HG03095 (cell line): ENCODE measurements around the gene WWOX.

Experiments used
- ATAC-seq: cut with Tn5 transposase; IDR thresholded peaks from one replicate; pipeline ENCODE4 v1.9.1; 2021; ENCODE audit warnings: moderate library complexity; ENCODE audit not compliant: unreplicated experiment

WWOX gene

DNA sequence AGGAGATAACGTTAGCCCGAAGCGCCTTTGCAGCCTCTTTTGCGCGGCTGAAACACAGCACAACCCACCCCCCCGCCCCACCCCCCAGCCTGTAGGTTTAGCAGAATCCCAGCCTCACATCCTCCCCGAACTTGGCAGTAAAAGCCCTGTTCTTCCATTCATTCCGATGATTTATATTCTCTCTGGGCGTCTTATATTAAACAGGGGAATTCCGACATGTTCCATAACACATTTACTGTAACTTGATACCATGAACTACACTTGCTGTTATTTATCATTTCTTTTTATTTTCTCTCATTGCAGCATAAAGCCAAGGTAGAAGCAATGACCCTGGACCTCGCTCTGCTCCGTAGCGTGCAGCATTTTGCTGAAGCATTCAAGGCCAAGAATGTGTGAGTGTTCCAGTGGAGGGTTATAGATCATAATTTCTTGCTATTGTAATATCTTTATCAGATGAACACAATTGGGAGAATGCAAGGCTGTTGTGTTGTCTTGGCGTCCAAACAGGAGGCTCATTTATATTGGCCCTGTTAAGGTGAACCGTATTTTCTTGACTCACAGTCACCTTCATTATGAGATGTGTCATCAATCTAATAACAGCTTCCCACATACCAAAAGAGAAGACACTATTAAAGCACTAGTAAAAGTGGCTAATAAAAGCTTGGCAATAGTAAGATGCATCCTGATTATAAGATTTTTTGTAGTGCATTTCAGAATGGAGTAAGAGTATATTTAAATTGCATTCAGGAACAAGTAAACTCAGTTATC lies 287.3 kb downstream of the WWOX start:
- no peak for ATAC-seq

DNA sequence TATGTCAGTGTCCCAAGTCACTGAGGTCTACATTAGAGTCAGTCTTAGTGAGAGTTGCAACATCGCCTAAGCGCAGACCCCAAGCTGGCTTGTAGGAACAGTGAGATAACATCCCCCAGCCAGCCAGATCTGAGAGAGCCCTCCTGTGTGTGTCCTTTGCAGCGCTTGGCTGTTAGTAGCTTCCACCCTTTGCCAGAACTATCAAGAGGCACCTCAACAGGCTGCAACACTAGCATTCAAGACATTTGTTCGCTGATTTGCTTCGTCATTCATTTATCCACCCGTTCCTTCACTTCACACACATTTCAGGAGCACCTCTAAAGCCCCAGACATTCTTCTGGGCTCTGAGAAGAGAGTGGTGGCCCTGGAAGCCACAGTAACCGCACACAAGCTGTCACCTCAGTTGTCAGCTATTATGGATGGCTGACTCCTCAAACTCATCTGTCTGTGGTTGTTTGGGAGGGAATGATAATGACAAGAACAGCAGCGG lies 289.6 kb downstream of the WWOX start:
- ATAC-seq = no peak

DNA sequence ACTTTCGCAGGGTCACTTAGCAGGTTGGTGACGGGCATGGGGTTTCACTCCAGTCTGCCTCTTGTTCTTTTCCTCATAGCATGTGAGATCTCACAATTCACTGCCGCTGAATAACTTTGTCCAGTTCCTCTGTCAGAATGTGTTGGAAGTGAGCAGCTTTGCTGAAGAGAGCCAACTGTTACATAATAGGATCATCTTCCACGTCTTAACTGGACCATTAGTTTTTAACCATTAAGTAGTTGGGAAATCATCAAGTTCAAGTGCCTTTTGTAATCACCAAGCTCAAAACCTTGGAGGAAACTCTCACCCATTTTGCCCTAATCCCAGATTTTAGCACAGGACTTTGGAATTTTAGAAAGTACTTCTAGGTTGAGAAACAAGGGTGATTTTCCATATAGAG lies 290.6 kb downstream of the WWOX start:
- no peak for ATAC-seq

DNA sequence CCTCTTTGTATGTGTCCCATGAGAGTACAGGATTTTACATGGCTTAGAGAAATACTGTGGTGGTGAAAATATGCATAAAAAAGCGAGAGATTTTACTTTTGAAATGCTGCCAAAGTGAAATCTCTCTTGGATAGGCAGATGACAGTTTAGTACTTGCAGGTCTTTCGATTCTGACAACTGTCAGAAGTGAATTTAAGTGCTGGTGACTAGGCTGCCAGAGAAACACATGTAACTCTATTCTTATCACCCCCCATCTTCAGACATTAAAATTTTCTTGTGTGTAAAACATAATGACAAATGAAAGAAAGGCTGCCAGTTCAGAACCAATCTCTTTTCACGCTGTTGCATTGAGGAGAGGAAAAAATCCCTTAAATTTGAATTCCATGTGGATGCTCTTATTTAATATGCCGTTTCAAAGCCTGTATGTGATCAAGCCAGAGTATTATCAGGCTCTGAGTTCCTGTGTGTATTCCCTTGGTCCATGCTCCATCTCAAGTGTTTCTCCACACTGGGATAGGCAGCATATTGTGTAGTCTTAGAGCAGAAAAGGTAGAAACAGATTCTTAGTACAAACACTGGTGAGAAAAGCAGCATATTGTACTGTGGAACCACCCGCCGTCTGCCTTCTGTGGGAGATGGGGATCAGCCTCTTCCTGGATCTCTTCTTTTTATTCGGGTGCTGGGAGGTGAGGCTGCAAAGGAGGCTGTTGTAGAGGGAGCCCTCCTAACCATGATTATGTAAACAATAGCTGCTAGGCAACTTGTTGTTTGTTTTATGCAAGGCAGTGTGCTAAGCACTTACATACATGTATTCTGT lies 291.3 kb downstream of the WWOX start:
- ATAC-seq = no peak

DNA sequence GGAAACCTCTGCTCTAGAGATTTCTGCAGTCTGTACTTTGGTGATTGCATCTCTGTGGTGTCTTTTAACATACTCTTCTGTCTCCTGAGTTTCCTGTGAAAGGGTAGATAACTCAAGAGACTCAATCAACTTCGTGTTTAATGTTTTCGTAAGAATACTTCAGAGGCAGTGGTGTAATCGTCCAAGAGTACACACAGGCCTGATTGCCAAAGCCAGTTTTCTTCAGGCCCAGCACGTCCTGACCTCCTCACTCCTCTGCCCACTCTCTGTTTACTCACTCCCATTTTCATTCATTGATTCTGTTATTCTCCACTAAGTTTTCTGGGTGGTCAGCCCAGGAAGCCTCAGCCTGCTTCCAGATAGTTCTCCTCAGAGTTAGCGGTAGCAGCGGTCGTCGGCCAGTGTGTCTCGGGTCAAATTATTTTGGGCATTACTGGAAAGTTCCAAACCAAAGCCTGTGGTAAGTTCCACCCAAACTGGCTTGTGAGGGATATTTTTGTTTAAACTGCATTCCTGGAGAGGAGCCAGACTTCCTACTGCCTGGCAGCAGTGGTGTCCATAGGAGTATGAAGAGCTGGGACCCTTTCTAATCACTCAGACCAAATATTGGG lies 293.2 kb downstream of the WWOX start:
- no peak for ATAC-seq

DNA sequence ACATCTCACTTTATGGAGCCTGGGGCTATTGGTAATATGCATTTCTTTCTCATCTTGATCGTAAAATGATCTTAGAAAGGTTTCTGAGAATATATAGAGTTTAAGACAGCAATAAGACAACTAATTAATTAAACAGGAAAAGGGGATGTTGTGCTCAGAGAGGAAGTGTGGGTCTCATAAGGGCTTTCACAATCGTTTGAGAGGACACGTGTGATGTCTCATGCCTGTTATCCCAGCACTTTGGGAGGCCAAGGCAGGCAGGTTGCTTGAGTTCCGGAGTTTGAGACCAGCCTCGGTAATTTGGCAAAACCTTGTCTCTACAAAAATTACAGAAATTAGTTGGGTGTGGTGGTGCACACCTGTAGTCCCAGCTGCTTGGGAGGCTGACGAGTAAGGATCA lies 295.6 kb downstream of the WWOX start:
- ATAC-seq = no peak

DNA sequence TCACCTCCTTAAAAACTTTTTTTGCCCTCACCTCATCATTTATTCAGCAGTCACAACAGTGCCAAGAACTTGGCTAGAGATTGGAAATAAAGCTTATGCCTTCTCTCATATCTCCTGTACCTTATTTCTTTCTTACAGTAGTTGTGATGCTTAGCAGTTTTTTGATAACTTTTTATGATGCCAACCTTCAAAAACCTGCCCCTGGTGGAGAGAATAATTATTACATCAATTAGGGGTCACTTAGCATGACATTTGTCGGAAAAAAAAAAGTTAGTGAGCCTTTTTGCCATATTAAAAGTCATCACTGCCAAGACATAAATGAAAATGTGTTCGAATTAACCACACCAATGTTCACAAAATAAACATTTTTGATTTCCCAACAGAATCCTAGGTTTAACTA lies 296.6 kb downstream of the WWOX start:
- ATAC-seq = no peak

DNA sequence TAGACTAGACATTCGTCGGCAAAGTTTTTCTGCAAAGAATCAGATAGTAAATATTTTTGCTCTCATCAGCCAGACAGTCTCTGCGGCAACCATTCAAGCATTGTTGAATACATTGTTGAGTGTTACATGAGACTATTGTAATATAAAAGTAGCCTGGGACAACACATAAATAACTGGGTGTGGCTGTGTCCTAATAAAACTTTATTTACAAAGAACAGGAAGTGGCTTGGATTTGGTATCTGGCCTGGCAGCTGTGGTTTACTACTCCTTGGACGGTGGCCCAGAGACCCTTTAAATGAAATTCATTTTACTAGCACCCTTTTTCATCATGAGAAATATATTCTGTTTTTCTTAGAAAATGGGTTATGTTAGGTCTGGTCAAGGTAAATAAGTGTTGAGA lies 297.2 kb downstream of the WWOX start:
- ATAC-seq = no peak

DNA sequence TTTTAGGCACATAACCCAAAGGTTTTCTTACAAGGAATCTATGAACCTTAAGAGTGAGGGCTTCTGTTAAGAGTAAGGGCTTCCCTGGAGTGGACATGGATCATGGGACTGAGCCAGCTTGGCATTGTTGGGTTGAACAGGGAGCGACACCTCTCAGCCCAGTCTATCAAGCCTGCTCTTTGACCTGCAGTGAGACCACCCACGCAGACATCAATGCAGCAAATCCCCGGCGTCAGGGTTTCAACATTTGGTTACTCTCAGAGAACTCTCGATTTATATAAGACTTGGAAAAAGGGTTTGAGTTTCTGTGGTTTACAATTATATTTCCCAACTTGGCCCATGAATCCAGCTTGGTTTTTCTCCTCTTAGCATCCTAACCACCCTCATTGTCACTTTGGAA lies 299.9 kb downstream of the WWOX start:
- ATAC-seq = no peak

DNA sequence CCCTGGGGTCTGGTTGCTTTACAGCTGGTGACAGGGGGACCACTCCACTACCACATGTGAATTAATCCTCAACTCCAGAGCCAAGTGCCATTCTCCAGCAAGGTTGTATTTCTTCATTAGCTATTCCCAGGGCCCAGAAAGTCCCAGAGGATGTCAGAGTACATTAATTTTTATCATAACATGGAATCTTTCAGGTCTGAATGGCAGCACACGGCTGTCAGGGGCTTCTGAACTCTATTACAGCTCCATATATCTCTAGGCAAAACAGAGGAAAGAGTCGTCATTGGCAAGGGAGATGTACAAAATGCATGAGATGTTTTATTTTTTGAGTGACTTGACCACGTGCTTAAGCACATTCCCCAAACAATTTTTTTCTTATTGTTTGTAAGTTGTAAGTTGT lies 303.4 kb downstream of the WWOX start:
- no peak for ATAC-seq

DNA sequence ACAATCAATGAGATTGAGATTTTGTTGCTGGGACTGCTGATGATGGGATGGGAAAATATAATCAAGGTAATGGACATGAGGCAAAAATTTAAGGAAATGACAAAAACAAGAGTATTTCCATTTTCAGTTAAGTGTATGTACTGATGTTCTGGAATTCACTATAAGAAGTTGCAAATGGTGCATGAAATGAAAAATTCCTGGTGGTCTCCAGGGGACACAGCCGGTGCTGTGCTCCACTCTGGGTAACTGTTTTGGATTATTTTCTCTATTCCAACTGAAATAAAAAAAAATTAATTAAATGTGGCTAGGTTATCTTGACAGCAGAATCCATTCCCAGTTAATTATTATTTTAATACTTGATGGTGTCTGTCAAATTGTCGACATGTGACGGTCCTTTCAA lies 305.6 kb downstream of the WWOX start:
- no peak for ATAC-seq

DNA sequence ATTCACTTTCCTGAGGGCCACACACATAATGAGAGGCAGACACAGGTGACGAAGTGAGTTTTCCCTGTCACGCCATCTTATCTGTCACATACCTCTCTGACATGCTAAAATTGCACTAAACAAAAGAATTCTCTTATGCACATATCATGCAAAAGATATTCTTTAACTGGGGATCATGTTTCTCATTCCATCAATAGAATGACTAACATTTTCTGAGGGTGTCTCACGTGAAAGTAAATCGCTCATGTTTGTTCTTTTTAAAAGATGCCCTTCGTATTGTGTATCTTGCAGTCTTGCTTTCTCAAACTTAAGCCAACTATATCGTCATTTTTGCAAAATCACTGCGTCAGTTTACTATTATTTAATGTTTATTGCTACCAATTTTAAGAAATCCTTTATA lies 306.4 kb downstream of the WWOX start:
- no peak for ATAC-seq

DNA sequence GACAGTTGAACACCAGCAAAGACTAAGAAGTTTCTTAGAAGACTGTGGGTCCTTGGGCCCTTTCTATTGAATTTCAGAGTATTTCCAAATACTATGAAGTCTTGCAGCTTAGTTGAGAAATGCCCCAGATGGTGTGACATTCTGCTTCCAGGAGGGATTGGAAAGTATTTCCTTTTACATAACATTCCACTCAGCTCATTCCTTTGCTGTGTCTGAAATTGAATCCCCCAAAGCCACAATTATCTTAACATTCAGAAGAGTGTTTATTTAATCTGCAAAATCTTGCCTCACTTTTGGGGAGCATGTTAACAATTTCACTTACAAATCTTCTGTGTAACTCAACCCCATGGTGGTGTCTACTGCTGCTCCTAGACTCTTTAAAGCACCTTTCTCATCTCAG lies 307.7 kb downstream of the WWOX start:
- ATAC-seq = no peak

DNA sequence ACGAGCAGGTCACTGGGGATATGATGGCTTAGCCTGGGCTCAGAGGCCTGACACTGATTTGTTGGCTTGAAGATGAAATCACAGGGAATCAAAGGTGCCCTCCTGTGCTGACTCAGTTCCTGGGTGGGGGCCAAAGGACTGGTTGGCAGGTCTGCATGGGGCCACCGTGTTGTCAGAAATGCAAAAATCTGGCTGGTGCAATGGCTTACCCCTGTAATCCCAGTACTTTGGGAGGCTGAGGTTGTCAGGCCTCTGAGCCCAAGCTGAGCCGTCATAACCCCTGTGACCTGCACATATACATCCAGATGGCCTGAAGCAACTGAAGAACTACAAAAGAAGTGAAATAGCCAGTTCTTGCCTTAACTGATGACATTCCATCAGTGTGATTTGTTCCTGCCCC lies 314.2 kb downstream of the WWOX start:
- ATAC-seq = no peak

DNA sequence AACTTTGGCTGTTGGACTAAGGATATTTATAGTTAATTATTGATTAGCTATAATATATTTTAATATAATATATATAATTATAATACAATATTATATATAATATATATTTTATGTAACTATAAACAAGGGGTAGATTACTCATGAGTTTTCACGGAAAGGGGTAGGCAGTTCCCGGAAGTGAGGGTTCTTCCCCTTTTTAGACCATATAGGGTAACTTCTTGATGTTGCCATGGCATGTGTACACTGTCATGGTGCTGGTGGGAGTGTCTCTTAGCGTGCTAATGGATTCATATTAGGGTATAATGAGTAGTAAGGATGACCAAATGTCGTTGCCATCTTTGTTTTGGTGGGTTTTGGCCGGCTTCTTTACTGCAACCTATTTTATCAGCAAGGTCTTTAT lies 315.6 kb downstream of the WWOX start:
- ATAC-seq = no peak

DNA sequence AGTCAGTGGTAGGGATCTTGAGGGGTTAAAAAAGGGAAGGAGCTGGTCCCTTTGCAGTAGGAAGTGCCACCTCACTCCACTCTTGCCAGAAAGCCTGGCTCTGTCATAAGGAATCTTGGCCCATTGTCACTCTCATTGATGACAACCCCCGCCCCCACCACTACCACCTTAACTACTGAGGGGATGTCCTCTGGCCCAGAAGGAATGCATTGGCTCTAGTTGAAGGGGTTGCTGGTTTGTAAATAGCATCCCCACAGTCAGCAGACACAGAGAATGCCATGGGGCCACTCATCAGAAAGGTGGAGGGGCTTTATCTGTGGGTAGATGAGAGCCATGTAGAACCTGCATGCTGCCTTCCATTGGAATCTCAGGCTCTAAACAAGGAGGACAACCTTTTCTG lies 316.2 kb downstream of the WWOX start:
- ATAC-seq = no peak

DNA sequence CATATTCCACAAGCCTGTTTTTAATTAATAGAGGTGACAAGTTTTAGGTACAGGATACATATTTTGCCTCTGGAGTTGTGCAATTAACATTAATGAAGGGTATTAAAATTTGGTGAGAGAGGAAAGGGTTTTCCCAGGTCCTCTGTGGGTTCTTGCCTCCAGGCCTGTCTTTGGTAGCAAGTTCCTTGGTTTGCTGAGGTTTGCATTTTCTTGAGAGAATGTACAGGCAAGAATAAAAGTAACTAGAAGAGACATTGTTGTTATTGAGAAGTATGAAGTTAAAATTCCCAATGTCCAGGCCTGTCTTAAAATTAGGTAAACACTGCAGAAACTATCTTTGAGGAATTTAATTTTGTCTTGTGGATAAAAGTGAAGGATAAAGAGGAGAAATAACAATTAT lies 316.9 kb downstream of the WWOX start:
- no peak for ATAC-seq

DNA sequence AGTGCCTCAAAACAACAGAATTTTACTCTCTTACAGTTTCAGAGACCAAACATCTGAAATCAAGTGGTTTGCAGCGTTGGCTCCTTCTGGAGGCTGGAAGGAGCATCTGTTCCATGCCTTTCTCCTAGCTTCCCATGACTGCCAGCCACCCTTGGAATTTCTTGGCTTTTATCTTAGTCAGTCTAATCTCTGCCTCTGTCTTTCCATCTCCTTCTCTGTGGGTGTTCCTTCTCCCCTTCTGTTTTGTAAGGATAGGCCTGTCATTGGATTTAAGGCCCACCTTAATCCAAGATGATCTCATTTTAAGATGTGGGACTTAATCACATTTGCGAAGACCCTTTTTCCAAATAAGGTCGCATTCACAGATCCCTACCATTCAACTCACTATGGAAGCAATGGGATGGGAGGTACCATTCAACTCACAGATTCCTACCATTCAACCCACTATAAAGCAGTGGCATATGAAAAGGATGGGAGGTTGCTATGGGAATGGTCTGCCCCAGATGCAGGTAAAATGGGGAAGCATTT lies 321.8 kb downstream of the WWOX start:
- no peak for ATAC-seq

DNA sequence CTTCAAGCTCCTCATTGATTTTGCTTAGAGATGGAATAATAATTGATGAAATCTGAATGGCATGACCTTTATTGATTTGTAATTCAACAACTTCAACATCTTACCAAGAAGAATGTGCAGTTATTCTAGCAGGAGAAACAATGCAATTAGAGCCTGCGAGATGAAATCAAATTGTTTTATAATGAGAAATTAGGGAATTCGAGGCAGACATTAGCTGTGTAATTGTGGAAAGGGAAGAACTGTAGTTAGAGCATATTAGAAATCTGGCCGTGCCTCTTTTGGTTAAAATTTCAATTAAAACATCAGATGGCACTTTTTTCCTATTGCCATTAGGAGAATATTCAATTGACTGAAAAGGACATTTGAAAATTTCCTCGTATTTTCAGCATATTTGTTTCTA lies 325.8 kb downstream of the WWOX start:
- ATAC-seq = no peak

DNA sequence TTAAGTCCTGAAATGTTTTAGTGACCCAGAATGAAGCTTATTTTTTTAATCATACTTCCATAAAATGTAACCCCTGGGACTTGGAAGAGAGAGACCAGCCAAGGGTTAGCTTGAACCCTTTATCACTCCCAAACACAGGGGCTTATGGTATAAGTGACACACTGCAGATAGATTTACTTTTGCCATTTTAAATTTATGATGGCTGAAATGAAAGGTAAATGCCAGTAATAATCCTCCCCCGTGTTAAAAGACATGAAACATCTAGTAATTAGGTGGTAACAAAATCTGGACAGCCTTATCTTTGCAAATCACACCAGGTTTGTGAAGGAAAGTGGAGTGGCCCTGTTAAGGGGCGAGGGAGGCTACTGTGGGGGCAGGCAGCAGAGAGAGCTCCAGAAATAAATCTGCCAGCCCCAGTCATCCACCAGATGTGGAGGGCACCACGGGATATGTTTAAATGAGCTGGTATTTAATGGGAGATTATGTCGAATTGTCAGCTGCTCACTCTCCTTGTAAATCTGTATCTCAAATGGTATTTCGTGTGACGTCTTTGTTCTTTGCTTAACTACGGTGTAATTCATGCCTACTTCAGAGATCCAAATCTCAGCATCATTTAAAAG lies 326.5 kb downstream of the WWOX start:
- no peak for ATAC-seq

DNA sequence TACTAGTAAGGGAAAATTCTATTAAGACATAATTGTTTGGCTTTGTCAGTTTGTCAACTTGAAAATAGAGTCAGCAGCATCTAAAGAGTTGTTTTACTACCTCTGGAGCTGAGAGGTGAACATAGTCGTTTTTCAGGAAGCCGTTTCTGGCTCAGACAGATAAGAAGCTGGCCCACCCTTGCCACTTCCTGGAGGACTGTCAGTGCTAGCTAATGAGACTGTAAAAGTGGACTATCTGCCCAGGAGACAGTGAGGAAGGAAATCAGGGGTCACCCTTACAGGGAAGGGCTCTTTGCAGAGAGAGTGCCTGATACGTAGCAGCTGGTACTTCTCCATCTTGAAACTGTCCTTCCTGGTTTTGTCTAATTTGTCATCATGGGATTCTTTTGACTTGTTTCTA lies 328.7 kb downstream of the WWOX start:
- no peak for ATAC-seq
